Stimulated activated CD4-positive, alpha-beta T cell treated with anti-CD3 and anti-CD28 coated beads, Interleukin-2, amount 100 ng/mL, for 24 hours (primary cell): ENCODE results near the gene SERINC3.
"Not testable (repeated sequence)": the region's sequence is repeated elsewhere in the genome, so short reads cannot be mapped to it uniquely, and the experiment has no call there.

Experiments
- DNase-seq, 2 donors: peaks; one replicate each; pipeline ENCODE4 v3.0.0-alpha.2; 2020

Gene SERINC3

DNA sequence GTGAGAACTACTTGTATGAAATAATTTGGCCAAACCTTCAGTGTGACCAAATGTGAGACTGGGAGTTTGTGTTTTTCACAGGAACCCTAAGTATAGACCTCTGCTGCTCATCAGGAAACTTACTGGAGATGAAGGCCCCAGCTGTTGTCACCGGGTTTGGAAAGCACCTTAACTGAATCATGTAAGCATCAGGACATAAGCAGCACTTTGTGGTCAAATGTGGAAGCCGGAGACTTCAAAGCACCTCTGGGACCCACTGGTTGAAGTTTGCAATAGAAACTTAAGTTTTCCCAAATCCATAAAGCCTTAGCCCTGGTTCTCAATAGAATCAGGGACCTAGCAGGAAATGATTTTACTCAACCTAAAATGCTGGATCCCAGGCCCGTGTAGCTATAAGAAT, 31.9 kb downstream of the SERINC3 start:
- DNase-seq = no peak

- no peak for DNase-seq
Observed at GRCh38 chr20:44489223-44489622, 32.6 kb downstream of the SERINC3 start.

DNA sequence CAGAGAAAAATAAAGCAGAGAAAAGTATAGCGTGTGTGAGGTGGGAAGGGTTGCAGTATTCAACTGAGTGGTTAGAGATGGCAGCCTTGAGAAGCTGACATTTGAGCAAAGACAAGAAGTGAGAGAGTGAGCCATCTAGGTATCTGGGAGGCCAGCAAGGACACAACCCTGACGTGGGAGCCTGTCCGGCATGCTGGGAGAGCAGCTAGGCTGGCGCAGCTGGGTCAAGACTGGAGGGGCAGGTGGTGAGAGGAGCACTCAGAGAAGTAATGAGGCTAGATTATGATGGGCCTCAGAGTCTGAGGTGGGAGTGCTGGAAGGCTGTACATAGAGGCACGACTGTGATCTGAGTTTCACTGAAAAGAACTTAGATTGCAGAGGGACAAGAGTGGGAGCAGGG, 33.3 kb downstream of the SERINC3 start:
- DNase-seq = no peak

DNA sequence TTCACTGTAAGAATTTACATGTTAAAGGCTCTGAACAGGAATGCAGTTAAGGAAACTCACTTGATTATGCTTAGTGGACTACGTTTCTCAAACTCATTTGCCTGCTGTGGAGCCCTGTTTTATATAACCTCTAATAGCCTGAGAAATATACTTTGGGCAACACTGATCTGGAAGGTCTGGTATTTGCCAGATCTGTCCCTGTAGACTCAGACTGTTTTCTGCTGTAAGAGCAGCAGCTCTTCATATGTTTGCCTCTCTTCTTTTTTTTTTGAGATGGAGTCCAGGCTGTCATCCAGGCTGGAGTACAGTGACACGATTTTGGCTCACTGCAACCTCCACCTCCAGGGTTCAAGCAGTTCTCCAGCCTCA, 36.1 kb downstream of the SERINC3 start:
- no peak for DNase-seq

GRCh38 chr20:44485078-44485829, 36.6 kb downstream of the SERINC3 start:
- no peak for DNase-seq

DNA sequence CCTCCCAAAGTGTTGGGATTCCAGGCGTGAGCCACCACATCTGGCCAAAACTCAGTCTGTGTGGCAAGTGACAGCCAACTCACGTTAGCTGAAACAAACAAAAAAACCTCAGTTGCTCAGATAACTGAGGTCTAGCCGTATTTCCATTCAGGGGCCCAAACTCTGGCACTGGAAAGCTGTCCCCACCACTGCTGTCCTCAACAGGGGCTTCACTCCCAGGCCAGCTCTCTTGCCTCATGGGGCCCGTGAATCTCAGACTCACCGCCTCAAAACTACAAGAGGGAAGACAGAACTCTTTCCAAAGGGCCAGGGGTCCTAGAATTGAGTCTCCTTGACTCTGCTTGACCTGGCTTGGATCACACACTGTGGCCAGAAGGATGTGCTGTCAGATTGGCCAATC, 38.8 kb downstream of the SERINC3 start:
- no peak for DNase-seq

GRCh38 chr20:44481719-44482416, 40.0 kb downstream of the SERINC3 start:
- no peak for DNase-seq

DNA sequence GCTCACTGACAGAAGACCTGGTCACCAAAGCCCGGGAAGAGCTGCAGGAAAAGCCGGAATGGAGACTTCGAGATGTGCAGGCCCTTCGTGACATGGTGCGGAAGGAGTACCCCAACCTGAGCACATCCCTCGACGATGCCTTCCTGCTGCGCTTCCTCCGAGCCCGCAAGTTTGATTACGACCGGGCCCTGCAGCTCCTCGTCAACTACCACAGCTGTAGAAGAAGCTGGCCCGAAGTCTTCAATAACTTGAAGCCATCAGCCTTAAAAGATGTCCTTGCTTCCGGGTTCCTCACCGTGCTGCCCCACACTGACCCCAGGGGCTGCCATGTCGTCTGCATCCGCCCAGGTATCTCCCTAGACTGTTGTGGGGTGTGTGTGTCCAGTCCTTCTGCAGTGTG, 41.8 kb downstream of the SERINC3 start:
- DNase-seq = no peak

DNA sequence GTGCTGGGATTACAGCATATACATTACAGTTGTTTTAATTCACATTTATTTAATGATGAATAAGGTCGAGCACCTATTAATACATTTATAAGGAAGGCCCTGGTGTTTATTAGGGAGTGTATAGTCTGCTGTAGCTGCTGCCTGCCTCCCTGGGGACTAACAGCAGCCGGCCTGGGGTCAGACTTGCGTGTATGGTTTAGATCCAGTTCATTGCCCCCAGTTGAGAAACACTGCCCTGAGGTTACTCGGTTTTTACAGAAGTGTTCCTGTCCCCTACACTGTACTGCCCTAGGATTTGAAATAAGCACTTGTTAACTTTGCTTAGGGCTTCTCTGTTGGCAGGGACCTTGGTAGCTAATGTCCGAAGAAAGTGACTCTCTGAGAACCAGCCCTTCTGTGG, 42.2 kb downstream of the SERINC3 start:
- no peak for DNase-seq

DNA sequence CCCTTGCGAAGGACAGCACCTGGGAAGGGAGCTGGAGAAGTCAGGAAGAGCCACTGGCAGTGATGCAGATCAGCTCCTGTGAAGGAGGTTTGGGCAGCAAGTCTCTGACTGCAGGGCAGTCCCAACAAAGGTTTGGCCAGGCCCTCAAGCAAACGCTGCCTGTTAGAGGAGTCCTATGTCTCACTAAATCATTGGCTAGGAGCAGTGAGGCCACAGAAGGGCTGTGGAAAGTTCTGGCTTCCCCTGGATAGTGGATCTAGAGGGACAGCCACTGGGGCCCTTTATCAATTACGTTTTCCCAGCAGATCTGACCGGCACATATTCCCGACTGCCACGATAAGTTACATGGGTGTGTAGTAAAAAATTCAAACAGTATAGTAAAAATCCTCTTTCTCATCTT, 43.7 kb downstream of the SERINC3 start:
- no peak for DNase-seq

- DNase-seq = no peak
Observed at GRCh38 chr20:44477151-44477550, 44.7 kb downstream of the SERINC3 start.

DNA sequence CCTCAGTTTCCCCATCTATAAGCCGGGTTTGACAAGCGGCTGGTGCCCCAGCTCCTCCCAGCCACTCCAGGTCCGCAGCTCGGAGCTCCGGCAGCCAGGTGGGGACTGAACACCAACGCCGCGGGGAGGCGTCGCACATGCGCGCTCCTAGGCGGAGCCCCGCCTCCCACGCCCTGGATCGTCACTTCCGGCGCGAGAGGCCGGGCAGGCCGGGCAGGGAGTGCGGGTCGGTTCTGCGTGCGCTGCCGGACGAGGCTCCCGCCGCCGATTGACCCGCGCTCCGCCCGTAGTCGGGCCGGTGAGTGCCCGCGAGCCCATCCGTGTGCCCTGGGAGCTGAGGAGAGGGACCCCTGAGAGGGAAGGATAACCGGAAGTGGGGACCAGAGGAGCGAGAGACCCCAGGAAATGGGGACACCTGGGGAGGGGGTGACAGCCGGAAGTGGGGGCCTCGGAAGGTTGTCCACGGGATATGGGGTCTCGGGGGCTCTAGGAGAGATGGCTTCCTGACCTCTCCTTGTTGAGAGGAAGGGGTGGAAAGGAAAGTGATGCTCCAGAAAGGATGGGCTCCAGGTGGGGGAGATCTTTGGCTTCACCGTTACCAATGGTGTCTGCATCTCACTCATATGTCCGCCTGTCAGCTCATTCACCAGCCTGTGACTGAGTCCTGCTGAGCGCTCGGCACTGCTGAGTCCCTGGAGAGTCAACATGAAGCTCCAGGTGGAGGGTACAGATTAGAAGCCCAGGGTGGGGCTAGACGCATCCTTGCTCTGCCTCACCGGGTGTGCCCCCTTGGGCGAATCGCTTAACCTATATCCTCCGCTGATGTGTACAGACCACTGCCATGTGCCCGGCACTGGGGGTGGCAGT, 45.9 kb downstream of the SERINC3 start, which contains the start of gene TTPAL:
TTPAL (plus strand) TSS at position 181 of the 867 bp plus-strand sequence. CDS start 4,126 bp downstream, outside the sequence.
- peak; percentile 90 to 93 for DNase-seq

GRCh38 chr20:44475372-44475693, 46.5 kb downstream of the SERINC3 start:
- no peak for DNase-seq

- DNase-seq = not testable (repeated sequence)
Observed at GRCh38 chr20:44472283-44472682, 49.6 kb downstream of the SERINC3 start.

- DNase-seq = no peak
Observed at GRCh38 chr20:44471481-44471882, 50.4 kb downstream of the SERINC3 start.

GRCh38 chr20:44470327-44470726, 51.5 kb downstream of the SERINC3 start:
- no peak for DNase-seq

GRCh38 chr20:44468044-44468782, 53.7 kb downstream of the SERINC3 start:
- DNase-seq = no peak

DNA sequence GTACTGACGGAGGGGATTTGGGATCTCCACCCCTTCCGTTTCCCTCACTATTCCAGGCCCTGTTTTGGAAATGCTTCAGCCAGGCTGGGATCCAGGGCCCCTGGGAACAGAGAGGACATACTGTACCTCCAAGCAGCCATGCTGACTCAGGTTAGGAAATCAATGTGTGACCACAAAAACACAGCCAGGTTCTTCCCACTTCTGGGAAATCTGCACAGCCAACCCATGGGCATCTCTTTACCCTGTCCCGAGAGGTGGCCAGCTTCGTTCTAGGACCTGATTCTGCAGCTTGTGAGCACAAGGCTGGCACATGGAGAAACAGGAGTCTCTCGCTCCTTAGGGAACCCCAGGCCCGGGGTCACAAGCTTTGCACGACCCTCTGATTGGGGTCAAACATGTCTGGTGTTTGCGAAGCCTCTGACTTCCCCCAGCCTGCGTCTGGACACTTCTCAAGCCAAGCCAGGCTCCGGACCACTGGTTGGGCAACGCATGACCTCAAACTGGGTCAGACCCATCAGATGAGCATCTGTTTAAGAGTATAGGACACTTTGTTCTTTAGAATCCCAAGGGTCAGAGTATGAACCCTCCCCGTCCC, 54.5 kb downstream of the SERINC3 start:
- DNase-seq = no peak

GRCh38 chr20:44465001-44465560, 56.8 kb downstream of the SERINC3 start:
- no peak for DNase-seq

DNA sequence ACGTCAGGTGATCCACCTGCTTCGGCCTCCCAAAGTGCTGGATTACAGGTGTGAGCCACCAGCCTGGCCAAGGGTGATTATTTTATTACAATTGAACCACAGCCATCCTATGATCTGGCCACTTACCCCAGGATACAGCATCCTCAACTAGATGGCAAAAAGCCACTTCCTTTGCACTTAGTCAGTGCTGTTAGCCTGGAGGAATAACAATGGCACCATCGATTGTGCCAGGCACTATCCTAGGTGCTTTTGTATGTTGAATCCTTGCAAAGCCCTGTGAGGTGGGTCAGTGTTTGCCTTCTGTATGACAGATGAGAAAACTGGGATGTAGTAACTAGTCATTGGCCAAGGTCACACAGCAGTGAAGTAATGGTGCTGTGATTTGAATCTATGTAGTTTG, 57.4 kb downstream of the SERINC3 start:
- no peak for DNase-seq

- no peak for DNase-seq
Observed at GRCh38 chr20:44463466-44463865, 58.4 kb downstream of the SERINC3 start.

- DNase-seq = no peak
Observed at GRCh38 chr20:44461803-44462174, 60.1 kb downstream of the SERINC3 start.
